Activated CD4-positive, alpha-beta T cell treated with anti-CD3 and anti-CD28 coated beads, Interleukin-2, amount 50 U/mL, for 4 hours (primary cell): ENCODE data around the gene CCM2L.

Experiments used
- DNase-seq, 2 experiments: peaks; one replicate each; pipeline ENCODE4 v3.0.0-alpha.2; 2020

CCM2L gene

DNA sequence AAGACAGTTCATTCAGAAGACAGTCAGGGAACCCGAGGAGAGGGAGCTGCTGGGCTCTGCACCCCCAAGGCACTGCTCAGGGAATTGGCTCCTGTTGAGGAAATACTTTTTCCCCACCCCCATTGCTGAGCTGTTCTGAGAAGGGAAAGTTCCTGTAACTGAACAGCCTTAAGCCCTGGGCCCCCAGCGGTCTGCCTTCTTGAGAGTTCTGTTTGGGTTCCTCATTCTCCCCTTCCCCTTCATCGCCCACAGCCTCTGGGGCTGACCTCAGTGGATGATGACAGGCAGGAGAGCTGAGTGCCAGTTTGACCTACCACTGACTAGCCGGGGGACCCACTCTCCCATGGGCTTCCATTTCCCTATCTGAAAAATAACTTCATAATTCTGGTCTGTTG lies 52.5 kb downstream of the CCM2L start:
- DNase-seq: no peak

DNA sequence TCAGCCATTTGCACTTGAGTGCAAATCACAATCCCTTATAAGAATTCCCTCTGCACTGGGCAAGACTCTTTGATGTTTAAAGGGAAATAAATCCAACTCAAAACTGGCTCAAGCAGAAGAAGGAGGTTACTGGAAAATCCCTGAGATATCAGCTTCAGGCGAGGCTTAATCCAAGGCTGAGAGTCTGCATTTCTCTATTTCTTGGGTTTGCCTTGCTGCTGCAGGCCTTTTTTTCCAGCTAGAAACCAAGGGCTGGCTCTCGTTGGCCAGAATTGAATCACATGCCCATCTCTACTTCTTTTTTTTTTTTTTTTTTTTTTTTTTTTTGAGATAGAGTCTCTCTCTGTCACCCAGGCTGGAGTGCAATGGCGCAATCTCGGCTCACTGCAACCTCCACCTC lies 53.5 kb downstream of the CCM2L start:
- DNase-seq: no peak

DNA sequence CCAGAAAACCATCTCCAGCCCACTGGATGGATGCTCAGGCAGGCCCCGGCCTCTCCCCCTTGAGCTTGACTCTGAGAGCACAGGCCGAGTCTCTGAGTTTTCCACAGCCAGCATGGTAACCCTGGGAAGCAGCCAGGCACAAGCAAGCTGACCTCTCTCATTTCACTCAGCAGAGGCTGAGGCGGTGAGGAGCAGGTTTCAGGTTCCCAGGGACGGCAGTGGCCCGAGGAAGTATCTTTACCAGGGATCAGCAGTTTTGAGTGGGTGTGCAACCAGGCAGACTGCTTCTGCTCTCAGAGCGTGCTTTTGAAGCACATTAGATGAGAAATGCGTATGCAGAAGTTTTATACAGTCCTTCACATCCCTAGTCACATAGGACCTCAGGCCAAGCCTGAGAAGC lies 54.4 kb downstream of the CCM2L start:
- DNase-seq: no peak

DNA sequence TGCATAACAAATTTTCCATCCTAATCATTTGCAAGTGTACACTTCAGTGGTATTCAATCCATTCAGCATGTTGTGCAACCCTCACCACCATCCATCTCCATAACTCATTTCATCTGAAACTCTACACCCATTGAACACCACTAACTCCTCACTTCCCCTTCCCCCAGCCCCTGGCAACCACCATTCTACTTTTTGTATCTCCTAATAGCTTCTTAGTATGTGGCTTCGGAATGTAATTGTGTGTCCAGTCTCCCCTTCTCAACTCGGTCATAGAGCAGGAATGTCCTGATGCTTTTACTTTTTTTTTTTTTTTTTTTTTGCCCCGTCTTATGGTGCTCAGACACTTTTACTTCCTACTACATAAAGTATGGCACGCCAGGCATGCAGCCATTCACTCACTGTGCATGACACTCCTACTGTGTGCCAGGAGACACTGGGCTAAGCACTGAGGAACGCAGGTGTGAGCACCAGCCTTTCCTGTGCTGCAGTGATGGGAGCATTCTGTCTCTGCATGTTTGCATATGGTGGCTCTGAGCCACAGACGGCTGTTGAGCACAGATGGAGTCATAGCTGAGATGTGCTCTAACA lies 57.1 kb downstream of the CCM2L start:
- DNase-seq: no peak

DNA sequence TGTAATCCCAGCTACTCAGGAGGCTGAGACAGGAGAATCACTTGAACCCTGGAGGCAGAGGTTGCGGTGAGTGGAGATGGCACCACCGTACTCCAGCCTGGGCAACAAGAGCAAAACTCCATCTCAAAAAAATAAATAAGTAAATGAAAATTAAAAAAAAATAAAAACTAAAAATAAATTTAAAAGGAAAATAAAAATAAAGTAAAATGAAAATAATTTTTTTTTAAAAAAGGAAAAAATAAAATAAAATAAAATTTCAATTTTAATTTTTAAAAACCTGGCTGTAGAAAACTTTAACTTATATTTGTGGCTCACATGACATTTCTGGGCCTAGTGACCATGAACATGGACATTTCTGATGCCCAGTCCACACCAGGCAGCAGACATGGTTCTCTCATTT lies 57.9 kb downstream of the CCM2L start:
- no peak for DNase-seq

DNA sequence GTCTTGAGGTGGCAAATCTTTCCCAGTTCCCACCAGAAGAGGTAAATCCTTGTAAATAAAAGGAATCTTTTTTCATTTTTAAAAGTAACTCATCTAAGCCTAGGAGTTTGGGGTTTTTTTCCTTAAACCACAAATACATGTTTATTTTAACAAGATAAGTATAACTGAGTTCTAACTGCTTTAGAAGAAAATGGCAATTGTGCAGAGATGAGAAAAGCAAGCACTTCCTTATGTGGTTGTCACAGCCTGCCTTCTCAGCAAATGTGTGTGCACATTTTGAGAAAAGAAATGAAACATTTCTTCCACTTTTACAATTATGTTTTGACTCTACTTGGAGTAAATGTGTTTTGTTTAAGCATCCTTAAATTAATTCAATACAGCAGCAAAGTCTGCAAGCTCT lies 59.5 kb downstream of the CCM2L start:
- no peak for DNase-seq

DNA sequence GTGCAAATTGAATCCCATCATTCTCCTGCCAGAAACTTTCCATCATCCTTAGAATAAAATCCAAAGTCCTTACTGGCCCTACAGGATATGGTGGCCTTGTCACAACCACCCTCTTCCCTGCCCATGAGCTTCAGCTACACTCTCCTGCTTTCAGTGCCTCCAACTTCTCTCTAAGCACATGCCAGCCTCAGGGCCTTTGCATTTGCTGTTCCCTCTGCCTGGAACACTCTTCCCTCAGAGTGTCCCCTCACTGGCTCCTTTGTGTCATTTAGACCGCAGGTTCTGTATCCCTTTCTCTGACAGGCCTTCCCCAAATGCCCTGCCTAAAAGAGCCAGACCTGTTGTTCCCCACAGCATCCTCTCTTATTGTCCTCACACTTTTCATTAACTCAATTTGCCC lies 60.0 kb downstream of the CCM2L start:
- no peak for DNase-seq

DNA sequence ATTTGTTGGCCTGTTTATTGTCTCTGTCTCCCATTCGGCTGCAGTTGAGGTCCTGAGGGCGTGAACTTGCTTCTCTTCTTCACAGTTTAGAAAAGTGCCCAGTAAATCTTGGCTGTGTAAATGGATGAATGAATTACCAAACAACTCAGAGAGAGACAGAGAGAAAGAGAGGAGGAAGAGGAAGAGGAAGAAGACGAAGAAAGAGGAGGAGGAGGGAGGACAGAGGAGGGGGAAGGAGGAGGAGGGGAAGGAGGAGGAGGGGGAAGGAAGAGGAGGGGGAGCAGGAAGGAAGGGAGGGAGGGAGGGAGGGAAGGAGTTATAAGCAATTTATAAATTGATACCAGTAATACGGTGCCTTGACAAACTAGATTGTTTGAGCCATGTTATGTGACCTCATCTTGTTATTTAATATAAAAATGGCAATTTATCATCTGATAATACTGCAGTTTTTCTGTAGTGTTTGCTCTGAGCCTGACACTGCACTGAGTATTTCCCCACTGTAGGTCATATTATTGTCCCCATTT lies 60.5 kb downstream of the CCM2L start:
- no peak for DNase-seq

DNA sequence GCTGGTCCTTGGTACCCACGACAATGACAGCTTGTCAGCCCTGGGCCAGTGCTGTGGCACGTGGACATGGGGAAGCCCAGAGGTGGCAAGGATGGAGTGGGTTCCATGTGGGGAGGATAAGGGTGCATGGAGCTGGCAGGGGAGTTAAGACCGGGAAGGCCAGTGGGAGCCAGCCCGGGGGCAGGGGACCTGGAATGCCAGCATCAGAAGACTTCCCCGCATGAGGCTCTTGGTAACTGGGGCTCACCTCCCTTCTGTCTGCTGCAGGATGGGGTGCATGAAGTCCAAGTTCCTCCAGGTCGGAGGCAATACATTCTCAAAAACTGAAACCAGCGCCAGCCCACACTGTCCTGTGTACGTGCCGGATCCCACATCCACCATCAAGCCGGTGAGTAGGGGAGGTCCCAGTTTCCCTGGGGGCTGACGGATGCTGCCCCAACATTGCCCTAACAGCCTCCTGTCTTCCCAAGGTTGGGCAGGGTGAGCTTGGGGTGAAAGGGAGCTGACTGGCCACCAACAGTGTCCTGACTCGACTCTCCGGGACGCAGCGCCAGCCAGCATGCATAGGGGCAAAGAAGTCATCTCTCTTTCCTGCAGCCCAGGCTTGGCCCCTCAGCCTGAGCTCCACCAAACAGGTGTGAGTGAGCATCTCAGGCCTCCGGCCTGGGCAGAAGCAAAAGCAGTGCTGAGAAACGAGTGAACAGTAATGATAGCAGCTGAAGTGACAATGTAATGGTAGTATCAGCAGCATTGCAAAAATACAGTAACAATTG lies 61.3 kb downstream of the CCM2L start:
- DNase-seq: no peak

DNA sequence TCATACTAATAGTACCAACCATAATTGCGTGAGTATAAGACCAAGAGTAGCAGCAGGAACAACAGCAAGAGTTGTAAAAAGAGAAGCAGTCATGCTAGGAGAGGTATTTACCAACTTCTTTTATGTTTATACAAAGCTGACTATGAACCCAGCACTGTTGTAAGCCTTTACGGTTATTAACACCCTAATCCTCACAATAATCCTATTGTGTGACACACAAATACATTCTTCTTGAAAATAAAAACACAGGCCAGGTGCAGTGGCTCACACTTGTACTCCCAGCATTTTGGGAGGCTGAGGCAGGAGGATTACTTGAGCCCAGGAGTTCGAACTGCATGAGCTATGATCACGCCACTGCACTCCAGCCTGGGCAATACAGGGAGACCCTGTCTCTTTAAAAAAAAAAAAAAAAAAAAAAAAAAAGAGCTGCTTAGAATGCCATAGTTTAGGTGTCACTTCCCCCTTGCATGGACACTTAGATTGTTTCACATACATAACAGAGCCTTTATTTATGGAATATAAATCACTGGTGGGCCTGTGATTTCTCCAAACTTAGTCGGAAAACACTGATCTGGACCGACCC lies 62.0 kb downstream of the CCM2L start:
- no peak for DNase-seq

DNA sequence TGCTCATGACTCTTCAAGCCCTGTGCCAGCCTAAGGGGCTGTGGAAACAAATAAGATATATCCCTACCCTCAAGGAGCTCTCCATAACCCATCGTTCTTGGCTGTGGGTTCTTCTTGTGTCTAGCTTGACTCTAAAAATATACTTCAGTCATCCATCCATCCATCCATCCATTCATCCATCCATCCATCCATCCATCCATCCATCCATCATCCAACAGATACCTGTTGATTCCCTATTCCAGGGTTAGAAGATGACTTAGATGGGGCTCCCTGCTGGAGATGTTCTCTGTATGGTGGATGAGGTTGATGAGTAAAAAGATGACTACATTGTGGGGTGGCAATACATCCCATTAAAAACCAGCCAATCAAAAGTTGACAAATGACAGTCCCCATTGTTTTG lies 65.3 kb downstream of the CCM2L start:
- no peak for DNase-seq

DNA sequence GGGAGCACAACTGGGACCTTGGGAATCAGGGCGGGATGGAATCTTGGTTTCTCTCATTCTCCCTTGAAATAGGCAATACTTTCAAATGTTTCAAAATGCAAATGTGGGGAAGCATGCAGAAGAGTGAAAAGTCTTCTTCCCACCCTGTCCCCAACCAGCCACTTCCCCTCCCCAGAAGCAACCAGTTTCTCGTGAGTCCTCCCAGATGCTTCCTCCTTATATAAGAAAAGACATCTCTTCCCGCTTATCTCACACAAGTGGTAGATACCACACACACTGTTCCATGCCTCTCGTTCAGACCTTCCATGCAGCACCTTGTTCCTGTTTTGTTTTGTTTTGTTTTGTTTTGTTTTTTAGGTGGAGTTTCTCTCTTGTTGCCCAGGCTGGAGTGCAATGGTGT lies 67.0 kb downstream of the CCM2L start:
- DNase-seq: no peak

DNA sequence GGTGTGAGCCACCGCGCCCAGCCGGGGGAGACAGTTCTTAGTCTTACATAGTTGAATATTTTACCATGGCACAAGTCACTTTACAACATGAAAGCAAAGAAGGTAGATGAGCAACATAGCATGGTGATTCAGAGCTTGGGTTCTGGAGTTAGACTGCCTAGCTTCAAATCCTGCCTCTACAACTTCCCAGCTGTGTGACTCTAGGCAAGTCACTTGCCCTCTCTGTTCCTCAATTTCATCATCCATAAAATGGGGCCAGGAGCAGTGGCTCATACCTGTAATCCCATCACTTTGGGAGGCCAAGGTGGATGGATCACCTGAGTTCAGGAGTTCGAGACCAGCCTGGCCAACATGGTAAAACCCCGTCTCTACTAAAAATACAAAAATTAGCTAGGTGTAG lies 68.1 kb downstream of the CCM2L start:
- no peak for DNase-seq

DNA sequence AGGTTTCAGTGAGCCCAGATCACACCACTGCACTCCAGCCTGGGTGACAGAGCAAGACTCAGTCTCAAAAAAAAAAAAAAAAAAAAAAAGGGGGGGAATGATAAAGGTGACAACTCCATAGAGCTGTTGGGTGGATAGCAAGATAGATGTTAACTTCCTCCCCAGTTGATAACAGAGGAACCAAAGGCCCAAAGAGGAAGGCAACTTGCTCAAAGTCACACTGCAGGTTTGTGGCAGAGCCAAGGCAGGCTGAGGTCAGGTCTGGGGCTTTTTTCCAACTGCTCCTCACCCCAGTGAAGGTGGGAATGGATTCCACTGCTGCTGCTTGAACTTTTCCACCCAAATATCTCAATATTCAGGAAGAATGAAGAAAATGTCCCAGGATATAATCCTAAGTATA lies 68.6 kb downstream of the CCM2L start:
- no peak for DNase-seq

DNA sequence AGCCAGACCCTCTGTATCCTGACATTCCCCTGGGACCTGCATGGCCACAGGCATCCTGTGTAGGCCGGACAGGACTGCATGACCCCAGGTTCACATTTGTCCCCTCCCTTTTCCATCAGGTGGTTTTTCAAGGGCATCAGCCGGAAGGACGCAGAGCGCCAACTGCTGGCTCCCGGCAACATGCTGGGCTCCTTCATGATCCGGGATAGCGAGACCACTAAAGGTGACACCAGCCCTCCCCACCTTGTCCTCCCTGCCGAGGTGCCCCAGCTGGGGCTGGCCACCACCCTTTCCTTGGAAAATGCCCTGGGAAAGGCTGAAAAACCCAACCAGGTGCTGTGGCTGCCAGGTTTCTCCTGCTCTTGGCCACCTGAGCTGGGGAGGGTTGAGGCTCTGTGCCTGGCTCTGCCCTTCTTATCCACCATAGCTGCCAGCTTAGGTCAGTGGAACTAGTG lies 69.4 kb downstream of the CCM2L start:
- no peak for DNase-seq

DNA sequence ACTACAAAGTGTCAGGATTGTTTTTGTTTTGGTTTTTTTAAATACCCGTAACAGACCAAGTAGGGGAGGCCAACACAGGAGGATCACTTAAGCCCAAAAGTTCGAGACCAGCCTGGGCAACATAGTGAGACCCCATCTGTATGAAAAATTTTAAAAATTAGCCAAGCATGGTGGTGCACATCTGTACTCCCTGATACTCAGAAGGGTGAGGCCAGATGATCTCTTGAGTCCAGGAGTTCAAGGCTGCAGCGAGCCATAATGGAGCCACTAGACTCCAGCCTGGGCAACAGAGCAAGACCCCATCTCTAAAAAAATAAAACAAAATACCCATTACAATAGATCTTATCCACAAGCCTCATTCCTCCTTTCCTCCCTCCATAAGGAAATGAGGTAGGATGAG lies 70.5 kb downstream of the CCM2L start:
- DNase-seq: no peak
